Measurements from ENCODE around the gene NEK6.

Gene NEK6

GRCh38 chr9:124399323-124399967, 141.7 kb downstream of the NEK6 start:
- DNase-seq (ENCODE audit: low read depth) = peak; percentile 51

GRCh38 chr9:124399968-124400940, 142.5 kb downstream of the NEK6 start:
- DNase-seq (ENCODE audit: low read depth) = no peak

Measured in ELR (cell line).